ENCODE measurements around the gene ERMP1.

The ERMP1 gene

DNA sequence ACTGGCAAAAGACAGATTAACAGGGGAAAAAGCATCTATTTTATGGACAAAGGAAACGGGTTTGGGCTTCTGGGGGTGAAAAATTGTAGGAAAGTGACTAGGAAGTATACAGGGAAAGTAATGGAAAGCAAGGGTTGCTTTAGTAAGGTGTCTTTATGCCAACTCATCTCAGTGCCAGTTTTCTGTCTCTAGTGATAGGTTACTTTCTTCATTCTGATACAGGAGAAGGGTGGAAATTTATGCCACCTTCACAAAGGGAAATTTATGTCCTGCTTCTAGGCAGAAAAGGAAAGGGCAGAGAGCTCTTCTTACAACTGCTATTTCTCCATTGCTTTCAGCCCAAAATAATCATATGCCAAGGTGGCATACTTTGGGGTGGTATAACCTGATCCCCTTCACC is 20.1 kb upstream of the ERMP1 start:
- DNase-seq = no peak

DNA sequence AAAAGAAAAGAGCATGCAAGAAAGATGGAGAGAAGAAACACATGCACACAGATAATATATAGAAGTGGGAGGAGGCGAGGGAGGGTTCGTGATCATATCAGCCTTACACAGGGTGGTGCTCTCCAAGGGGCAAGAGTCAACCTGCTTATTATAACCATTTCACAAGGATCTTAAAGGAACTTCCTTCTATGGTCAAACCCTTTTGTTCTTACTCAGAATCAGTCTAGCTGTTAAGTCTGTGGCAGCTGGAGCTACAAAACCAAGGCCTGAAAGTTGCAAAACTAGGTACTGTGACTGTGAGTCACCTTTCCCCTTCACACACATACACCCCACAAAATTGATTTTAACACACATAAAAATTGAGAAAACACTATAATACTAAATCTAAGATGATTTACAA is 18.5 kb upstream of the ERMP1 start:
- no peak for DNase-seq

DNA sequence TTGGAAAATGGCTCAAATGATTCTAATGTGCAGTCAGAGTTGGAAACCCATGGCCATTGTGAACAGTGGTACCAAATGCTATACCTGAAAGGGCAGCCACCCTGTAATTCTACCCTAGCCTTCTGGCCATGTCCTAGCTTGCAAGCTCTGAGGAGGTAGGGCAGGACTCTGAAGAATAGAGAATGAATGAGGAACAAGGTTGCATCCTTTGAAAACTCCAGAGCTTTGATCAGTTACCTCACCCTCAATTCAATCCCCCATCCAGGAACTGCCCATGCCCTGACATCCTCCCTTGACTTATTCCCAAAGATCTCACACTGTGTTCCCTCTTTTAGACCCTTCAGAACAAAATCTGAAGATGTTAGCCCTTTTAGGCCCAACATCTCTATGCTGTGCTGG is 17.8 kb upstream of the ERMP1 start:
- no peak for DNase-seq

DNA sequence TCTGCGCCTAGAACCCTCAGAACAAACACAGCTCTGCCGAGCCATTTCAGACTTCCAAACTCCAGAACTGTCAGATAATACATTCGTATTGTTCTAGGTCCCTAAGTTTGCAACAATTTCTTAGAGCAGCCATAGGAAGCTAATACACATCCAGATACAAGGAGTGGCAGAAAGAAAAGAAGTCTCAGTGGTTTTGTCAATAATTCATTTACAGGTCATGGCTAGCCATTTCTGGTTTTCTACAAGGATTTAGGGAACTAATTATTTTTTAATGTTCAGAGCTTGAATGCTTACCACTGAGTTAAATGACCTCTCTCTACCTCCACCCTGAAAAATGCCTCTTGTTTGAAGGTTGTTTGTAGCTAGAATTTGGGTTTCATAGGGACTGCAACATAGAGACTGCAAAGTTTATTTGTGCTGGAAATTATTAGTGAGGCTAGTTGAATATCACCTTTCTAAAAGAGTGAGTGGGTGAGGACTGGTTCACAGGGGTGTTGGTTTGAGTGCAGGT is 15.5 kb upstream of the ERMP1 start:
- no peak for DNase-seq

DNA sequence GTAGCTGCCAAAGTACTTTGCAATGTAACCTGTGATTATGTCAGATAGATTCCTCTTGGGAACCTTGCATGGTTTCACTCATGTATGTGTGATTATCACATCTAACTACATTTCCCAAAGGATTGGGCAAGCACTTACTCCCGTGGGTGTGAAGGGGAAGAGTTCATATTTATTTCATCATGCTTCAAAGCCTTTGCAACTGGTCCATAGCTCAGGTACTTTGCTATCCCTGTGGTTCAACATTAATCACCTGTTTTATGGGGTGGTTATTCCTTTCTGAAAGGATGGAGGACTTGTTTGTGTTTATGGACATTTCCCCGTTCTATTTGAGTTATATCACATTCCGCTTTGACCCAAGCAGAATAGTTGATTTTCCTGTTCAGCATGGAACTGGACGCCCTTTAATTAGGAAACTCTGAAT is 13.6 kb upstream of the ERMP1 start:
- DNase-seq = no peak

- DNase-seq = no peak
Measured at GRCh38 chr9:5846096-5846495, 13.2 kb upstream of the ERMP1 start.

- no peak for DNase-seq
Measured at GRCh38 chr9:5845157-5845531, 12.2 kb upstream of the ERMP1 start.

DNA sequence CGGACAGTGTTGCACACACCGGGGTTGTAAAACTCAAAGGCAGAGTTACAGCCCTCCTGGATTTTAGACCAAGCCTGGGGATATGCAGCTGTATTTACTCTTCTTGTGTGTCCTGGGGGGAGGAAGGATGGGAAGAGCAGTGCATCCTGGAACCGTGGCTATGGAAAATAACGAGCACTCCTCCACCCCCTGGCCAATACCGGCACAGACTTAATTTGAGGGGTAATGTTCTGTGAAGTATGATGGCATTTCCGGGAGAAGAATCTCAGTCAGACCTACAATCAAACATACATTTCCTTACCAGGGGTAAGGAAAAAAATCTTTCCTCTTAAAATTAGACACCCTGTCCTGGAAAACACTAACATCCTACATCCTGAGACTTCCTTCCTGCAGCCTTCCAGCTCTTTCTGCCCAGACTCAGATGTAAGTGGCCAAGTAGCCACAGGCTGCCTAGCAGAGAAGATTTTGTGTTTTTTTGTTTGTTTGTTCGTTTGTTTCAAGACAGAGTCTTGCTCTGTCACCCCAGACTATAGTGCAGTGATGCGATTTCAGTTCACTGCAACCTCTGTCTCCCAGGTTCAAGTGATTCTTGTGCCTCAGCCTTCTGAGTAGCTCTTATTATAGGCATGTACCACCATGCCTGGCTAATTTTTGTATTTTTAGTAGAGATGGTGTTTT is 11.0 kb upstream of the ERMP1 start:
- DNase-seq = no peak

- no peak for DNase-seq
Measured at GRCh38 chr9:5842929-5843793, 10.2 kb upstream of the ERMP1 start.

GRCh38 chr9:5841771-5842573 is 9.1 kb upstream of the ERMP1 start:
- no peak for DNase-seq

GRCh38 chr9:5840788-5841187 is 7.9 kb upstream of the ERMP1 start:
- DNase-seq = no peak

DNA sequence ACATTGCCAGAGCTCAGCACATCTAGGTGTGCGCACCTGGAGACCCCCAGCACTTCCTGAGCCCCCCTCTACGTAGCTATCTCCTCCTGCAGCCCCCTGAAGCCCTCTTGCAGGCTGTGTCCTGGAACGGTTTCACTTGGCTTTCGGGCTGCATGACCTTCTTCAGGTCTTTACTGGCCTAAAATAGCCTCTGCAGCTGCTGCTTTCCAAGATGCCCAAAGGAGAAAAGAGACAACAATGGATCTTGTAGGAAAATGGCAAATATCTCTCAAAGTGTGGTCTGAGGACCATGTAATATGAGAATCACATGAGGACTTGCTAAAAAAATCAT is 6.6 kb upstream of the ERMP1 start:
- no peak for DNase-seq

DNA sequence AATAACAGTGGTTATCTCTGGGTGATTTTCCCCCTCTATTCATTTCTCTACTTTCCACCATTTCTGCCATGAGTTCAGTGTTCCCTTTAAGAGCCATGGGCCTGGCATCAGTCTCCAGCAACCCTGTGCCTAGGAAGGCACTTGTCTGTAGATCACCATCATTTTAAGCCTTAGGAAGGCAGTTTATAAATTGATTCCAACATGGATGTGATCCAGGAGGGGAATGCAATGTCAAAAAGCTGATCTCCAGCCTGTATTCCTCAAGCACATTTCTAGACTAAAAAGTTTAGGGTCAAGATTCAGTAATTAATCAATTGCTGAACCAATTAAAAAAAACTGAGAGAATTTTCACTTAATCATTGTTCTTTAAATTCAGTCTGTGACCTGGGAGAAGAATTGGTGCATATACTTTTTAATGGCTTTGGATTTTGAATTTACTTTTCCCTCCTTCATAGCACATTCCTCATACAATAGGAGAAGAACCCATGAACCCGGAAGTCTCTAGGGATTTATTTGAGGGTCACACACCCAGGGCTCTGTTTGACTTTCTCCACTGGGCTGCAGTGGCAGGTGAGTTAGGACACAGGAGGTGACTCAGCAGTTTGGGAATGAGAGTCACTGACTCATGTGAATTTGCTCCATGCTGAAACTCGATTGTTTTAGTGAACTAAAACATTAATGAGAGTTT is 6.1 kb upstream of the ERMP1 start:
- DNase-seq = no peak

DNA sequence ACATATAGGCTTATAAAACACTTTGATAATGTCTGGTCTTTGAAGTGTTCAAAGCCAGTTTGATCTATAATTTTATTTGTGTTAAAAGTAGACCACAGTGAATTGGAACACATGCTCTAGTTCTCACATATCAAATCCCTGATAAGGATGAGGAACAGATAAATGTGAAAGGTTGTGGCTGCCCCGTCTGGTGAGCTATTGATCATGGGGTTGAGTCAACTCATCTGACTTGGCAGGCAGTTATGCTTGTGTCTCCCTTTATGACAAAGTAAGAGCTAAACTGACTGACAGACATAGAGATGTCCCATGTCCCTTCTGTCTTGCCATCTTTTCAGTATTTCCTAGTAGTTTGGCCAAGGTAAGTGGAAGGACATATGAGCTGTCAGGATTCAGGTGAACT is 2.9 kb upstream of the ERMP1 start:
- DNase-seq = no peak

GRCh38 chr9:5834214-5834613 is 1.3 kb upstream of the ERMP1 start:
- DNase-seq = no peak

DNA sequence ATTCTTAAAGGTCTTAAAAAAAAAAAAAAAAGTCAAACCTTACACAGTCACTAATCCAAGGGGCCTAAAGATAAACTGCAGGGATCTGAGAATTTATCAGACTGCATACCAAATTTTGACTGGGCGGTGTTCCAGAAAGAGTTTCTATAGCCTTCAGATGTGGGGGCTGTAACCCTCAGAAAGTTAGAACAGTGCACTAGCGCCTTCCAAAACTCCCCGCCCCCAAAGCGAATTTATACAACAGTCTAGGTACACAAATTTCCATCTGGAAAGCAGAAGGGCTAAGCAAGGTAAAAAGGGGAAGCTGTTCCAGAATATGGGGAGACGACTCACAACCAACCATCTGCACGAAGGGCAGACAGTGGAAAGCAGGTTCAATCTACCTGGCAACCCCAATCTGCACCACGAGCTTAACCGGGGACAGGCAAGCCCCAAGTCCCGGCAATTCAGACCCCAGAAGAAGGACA is 813 bp downstream of the ERMP1 start:
- no peak for DNase-seq

- no peak for DNase-seq
Measured at GRCh38 chr9:5825895-5826622, 6.9 kb downstream of the ERMP1 start.

DNA sequence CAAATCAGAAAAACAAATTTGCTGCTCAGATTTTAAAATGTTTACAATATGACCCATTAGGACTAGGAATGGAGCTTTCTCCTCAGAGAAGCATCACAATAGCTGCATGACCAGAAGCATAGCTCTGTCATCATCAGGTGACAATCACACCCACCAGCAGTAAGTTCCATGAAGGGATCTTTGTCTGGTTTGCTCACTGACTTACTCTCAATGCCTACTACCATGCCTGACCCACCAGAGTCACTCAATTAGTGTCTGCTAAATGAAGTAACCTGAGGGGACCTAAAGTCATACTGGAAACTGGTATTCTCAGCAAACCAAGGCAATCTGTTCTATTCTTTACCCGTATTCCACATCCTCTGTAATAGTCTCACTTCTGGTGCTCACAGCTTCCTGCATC is 7.7 kb downstream of the ERMP1 start:
- DNase-seq = no peak

DNA sequence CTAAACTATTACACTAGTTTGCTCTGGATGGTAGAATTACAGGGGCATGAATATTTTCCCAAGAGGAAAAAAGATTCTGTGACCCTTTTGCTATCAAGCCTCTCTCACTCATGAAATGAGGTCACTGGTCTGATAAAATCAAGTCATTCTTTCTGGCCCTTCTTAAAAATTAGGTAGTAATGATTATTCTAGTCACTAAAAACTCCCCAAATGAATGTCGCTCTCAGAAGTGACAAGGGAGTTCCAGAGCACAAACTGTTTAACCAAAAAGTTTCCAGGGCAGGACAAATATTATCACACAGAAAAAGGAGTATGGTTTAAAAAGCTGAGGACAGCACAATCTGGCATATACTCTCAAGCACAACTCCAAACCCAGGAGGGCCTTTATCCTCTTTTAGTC is 12.5 kb downstream of the ERMP1 start:
- DNase-seq = no peak

GRCh38 chr9:5819174-5819573 is 13.7 kb downstream of the ERMP1 start:
- no peak for DNase-seq

- DNase-seq = no peak
Measured at GRCh38 chr9:5818424-5819142, 14.3 kb downstream of the ERMP1 start.

DNA sequence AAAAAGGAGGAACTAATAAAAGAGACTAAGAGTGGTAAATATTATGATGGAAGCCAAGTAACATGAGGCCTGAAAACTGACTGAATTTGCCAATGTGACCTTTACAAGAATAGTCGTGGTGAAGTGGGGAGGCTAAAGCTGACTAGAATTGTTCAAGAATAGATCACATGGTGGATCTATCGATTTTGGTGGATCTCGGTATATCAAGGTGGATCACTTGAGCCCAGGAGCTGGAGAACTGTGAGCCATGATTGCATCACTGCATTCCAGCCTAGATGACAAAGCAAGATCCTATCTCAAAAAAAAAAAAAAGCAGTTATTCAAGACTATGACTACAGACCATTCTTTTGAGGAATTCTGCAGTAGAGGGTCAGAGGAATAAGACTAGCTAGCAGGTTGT is 15.1 kb downstream of the ERMP1 start:
- DNase-seq = no peak

All from DMS79 (cell line).